ENCODE results near the gene NISCH. TPM values are rescaled to one million over a fixed set of nuclear protein-coding genes. Genes with fewer than 3 reads are reported as not detected.

Gene NISCH
- total and polyA plus RNA-seq, 12 donors, result 24.0 to 56.3 (median 41.9) TPM

DNA sequence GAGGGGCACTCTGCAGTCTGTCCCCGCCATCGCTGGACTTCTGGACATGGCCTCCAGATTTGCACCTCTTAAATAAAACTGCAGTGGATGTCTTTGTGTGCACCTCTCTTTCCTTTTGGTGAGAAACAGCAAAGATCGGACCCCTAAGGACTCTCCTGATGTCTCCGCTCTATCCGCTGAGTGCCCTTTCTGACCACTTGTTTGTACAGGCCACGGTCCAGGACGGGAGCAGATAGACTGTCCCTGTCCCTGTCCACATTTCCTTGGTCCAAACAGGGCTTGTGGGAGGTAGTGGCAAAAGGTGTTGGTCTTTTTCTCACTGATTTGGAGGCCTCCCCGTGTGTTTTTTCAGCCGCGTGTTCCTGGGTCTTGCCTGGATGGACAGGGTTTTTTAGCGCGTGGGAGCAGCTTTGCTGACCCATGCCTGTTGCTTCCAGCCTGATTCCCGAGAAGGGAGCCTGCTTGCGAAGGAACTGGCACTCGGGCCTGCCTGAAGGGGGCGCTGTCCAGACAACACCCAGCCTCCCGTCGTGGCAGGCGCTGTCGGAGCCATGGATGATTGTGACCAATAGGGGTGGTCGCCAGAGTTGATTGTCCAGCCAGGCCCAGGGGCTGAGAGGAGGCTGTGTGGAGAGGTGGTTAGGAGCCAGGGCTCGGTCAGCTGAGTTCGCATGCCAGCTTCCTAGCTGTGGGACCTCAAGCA lies 26.6 kb downstream of the NISCH start:
- ATAC-seq, result no peak
- Histone ChIP-seq H3K9me3 (no peaks in the 10 kb centered on the region), H3K27ac (no peak overlapping the region), H3K4me1 (peaks cover 14 to 44% (median 30%) of the 10 kb centered on the region in 9 donors), H3K36me3 (peaks cover 5 to 96% (median 75%) of the 10 kb centered on the region in 9 donors), H3K27me3 (no peaks in the 10 kb centered on the region), H3K4me3 (no peak overlapping the region)
- DNase-seq, result peak in 1 of 2 donors; percentile 29
- TF ChIP-seq, protein P1, sequence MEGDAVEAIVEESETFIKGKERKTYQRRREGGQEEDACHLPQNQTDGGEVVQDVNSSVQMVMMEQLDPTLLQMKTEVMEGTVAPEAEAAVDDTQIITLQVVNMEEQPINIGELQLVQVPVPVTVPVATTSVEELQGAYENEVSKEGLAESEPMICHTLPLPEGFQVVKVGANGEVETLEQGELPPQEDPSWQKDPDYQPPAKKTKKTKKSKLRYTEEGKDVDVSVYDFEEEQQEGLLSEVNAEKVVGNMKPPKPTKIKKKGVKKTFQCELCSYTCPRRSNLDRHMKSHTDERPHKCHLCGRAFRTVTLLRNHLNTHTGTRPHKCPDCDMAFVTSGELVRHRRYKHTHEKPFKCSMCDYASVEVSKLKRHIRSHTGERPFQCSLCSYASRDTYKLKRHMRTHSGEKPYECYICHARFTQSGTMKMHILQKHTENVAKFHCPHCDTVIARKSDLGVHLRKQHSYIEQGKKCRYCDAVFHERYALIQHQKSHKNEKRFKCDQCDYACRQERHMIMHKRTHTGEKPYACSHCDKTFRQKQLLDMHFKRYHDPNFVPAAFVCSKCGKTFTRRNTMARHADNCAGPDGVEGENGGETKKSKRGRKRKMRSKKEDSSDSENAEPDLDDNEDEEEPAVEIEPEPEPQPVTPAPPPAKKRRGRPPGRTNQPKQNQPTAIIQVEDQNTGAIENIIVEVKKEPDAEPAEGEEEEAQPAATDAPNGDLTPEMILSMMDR (IDR thresholded peaks at IDR 0.05), result peak in 7 of 9 donors; percentile 26 to 50 (median 36)
- intact Hi-C loops (cut with DNase I), result loop anchor here in 2 of 10 donors (5.0 kb wide), 2 partner anchors 40 to 50 kb away; partner anchors contain the start of gene NT5DC2 (in 1 of the 2)
- WGBS, 2 donors, result 84 to 86% methylated on average over 23 of the region's 23 CpGs

GRCh38 chr3:52483081-52483480 lies 27.7 kb downstream of the NISCH start:
- intact Hi-C loops (cut with DNase I), result loop anchor here in 2 of 10 donors (5.0 kb wide), 2 partner anchors 39 to 49 kb away; partner anchors contain the start of gene NT5DC2 (in 1 of the 2)
- DNase-seq (peak in 1 of 2 donors; percentile 18), ATAC-seq (peak in 3 of 8 donors; percentile 2 to 4 (median 2))
- no peaks in the 10 kb centered on the region for H3K9me3 ChIP-seq
- H3K27me3 ChIP-seq, result no peaks in the 10 kb centered on the region
- WGBS, 2 donors, result 90 to 91% methylated on average over 14 of the region's 14 CpGs
- peaks cover 14 to 38% (median 30%) of the 10 kb centered on the region in 9 donors for H3K4me1 ChIP-seq
- TF ChIP-seq, protein P1 (IDR thresholded peaks at IDR 0.05), result no peak
- peak overlapping the region in 8 of 10 donors; percentile 36 to 80 (median 64) for H3K27ac ChIP-seq
- H3K36me3 ChIP-seq, result peaks cover 5 to 96% (median 75%) of the 10 kb centered on the region in 9 donors
- no peak overlapping the region for H3K4me3 ChIP-seq

DNA sequence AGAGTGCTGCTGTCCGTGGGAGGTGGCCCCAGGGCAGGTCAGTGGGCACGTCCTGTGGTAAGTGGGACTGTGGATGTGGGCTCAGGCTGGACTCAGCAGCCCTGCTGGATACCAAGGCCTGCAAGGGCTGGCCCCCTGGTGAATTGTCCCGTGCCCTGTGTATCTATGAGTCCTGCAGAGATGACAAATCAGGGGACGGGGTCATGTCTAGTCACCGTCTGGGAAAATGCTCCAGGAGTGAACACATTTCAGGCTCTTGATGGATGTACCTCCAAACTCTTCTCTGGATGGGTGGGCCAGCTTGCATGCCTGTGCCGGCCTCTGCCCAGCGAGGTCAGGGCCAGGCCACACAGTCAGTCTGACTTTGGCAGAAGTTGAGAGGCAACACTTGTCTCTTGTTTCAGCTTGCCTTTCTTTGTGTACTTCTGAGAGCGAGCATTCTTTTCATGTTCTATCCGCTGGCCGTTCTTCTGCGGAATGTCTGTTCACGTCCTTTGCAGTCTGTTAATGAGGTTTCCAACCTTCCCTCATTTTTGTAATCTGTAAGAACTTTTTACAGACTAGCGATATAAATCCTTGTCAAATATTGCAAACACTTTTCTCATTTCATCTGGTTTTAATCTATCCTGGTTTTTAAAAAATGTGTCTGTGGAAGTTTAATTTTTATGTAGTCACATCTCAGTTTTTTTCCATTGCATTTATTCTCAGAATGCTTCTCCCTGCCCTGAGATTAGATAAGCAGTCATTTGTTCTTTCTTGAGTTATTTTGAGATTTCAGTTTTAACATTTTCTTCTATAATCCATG lies 28.4 kb downstream of the NISCH start:
- H3K4me3 ChIP-seq, result no peak overlapping the region
- H3K4me1 ChIP-seq, result peaks cover 14 to 38% (median 30%) of the 10 kb centered on the region in 9 donors
- ATAC-seq (peak in 7 of 8 donors; percentile 1 to 43 (median 24)), DNase-seq (peak in 1 of 2 donors; percentile 20)
- H3K36me3 ChIP-seq, result peaks cover 5 to 96% (median 74%) of the 10 kb centered on the region in 9 donors
- H3K27me3 ChIP-seq, result no peaks in the 10 kb centered on the region
- intact Hi-C loops (cut with DNase I), result loop anchor here in 2 of 10 donors (5.0 kb wide), 2 partner anchors 39 to 49 kb away; partner anchors contain the start of gene NT5DC2 (in 1 of the 2)
- TF ChIP-seq, protein P1 (IDR thresholded peaks at IDR 0.05), result no peak
- H3K9me3 ChIP-seq, result no peaks in the 10 kb centered on the region
- WGBS, 2 donors, result 54 to 59% methylated on average over 13 of the region's 13 CpGs
- peak overlapping the region in 9 of 10 donors; percentile 36 to 80 (median 62) for H3K27ac ChIP-seq

Data from heart right ventricle (tissue), 16 donors.